Measurements from ENCODE around the gene TSLP.

Gene TSLP

DNA sequence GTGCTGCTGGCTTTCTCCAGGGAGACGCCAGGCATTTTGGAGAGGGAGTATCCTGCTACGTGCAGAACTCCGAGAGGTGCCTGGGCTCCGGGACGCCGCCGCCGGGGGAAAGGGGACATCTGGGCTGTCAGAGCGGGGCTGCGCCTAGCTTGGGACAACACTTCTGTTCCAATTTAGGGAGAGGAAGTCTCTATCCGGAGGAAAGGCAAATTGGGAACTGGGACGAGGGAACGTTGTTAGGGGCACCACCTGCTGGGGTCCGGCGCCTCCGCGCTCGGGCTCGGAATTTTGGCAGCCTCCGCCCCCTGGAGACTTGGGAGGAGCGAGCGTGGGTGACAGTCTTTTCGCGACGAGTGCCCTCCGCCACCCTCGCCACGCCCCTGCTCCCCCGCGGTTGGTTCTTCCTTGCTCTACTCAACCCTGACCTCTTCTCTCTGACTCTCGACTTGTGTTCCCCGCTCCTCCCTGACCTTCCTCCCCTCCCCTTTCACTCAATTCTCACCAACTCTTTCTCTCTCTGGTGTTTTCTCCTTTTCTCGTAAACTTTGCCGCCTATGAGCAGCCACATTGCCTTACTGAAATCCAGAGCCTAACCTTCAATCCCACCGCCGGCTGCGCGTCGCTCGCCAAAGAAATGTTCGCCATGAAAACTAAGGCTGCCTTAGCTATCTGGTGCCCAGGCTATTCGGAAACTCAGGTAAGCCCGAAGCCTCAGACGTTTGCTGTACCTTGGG lies 1.6 kb downstream of the TSLP start:
- Histone ChIP-seq H3K4me2 (ENCODE audit: low read length) (peak overlapping the region; percentile 91), H3K4me3 (ENCODE audit: low read length) (peak overlapping the region; percentile 86), H3K79me2 (ENCODE audit: low read length) (no peaks in the 10 kb centered on the region), H3K36me3 (replicated peaks; ENCODE audit: low read depth, low read length) (no peaks in the 10 kb centered on the region), H3K9ac (ENCODE audit: low read length) (peak overlapping the region; percentile 53), H2AFZ (ENCODE audit: low read depth, low read length) (peak overlapping the region; percentile 85), H3K4me1 (ENCODE audit: low read length) (peaks cover 14% of the 10 kb centered on the region), H4K20me1 (ENCODE audit: insufficient read depth, low read length) (no peaks in the 10 kb centered on the region), H3K27me3 (ENCODE audit: low read depth, low read length) (peaks cover 31% of the 10 kb centered on the region), H3K9me3 (ENCODE audit: insufficient read depth, low read length) (no peaks in the 10 kb centered on the region), H3K27ac (ENCODE audit: low read length) (no peak overlapping the region)
- TF ChIP-seq EZH2phosphoT487 (IDR thresholded peaks at IDR 0.05; ENCODE audit: low read depth), result no peak
- peak; percentile 8; the same call in 1 of the 2 replicates for TF ChIP-seq CTCF (IDR thresholded peaks at IDR 0.05; ENCODE audit: low read depth, low read length)

DNA sequence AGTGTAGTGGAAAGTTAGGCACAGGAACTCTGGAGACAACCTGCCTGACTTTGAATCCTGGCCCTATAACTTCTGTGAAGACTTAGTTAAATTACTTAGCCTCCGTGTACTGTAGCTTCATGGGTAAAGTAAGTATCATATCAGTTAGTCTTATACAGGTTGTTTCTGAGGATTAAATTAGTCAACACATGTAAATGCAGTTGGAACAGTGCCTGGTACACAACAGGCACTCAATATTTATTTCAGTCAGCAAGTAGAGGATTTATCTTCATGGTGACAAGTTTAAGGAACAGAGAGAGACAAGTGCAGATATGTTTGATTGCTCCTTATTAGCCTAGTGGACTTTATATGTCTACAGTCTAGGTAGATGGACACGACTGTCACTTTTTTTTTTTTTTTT lies 2.7 kb downstream of the TSLP start:
- Histone ChIP-seq H3K4me1 (ENCODE audit: low read length) (peaks cover 14% of the 10 kb centered on the region), H3K4me2 (ENCODE audit: low read length) (peak overlapping the region; percentile 91), H4K20me1 (ENCODE audit: insufficient read depth, low read length) (no peaks in the 10 kb centered on the region), H2AFZ (ENCODE audit: low read depth, low read length) (0 out of 2 replicates have a peak overlapping the region, but pooled peaks have one; percentile 85), H3K9ac (ENCODE audit: low read length) (peak overlapping the region; percentile 53; the same call in 1 of the 2 replicates), H3K27me3 (ENCODE audit: low read depth, low read length) (peaks cover 20% of the 10 kb centered on the region), H3K36me3 (replicated peaks; ENCODE audit: low read depth, low read length) (no peaks in the 10 kb centered on the region), H3K27ac (ENCODE audit: low read length) (no peak overlapping the region), H3K4me3 (ENCODE audit: low read length) (peak overlapping the region; percentile 86), H3K9me3 (ENCODE audit: insufficient read depth, low read length) (no peaks in the 10 kb centered on the region), H3K79me2 (ENCODE audit: low read length) (no peaks in the 10 kb centered on the region)
- TF ChIP-seq EZH2phosphoT487 (IDR thresholded peaks at IDR 0.05; ENCODE audit: low read depth) (no peak), CTCF (IDR thresholded peaks at IDR 0.05; ENCODE audit: low read depth, low read length) (no peak)

DNA sequence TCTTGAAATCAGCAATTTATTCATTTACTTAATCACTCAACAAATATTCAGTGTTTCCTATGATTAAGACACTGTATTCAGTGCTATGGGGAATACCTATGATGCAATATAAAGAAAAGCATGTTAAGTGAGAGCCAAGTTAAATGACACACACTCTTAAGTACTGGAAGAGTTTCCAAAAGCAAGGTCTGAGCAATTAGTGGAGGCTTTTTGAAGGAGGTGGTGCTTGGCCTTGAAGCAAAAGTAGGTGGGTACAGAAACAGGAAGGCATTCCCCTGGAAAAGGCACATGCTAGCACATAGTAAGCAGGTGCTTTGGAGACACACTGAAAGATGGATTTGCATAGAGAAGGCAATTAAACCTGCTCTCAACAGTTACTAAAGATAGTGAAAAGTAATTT lies 4.0 kb downstream of the TSLP start:
- Histone ChIP-seq H3K27me3 (ENCODE audit: low read depth, low read length) (peaks cover 18% of the 10 kb centered on the region), H3K4me2 (ENCODE audit: low read length) (no peak overlapping the region)

More for the DNA sequence above, 4.0 kb downstream of the TSLP start:
- Histone ChIP-seq H3K9ac (ENCODE audit: low read length) (no peak overlapping the region), H2AFZ (ENCODE audit: low read depth, low read length) (no peak overlapping the region), H3K4me1 (ENCODE audit: low read length) (peaks cover 14% of the 10 kb centered on the region), H4K20me1 (ENCODE audit: insufficient read depth, low read length) (no peaks in the 10 kb centered on the region), H3K4me3 (ENCODE audit: low read length) (no peak overlapping the region), H3K27ac (ENCODE audit: low read length) (no peak overlapping the region), H3K79me2 (ENCODE audit: low read length) (no peaks in the 10 kb centered on the region), H3K36me3 (replicated peaks; ENCODE audit: low read depth, low read length) (no peaks in the 10 kb centered on the region), H3K9me3 (ENCODE audit: insufficient read depth, low read length) (no peaks in the 10 kb centered on the region)
- TF ChIP-seq EZH2phosphoT487 (IDR thresholded peaks at IDR 0.05; ENCODE audit: low read depth) (no peak), CTCF (IDR thresholded peaks at IDR 0.05; ENCODE audit: low read depth, low read length) (no peak)

Data from OCI-LY3 (cell line).